GM21717 (cell line): ENCODE measurements around the gene CCDC9.
A peak's percentile ranks its signal among the peaks of the same experiment; 100 is the strongest.
"Not testable (repeated sequence)": the region's sequence is repeated elsewhere in the genome, so short reads cannot be mapped to it uniquely, and the experiment has no call there.

ENCODE experiments used
- ATAC-seq: cut with Tn5 transposase; IDR thresholded peaks from one replicate; pipeline ENCODE4 v1.9.1; 2021; ENCODE audit warnings: mild to moderate bottlenecking, moderate library complexity; ENCODE audit not compliant: unreplicated experiment

The CCDC9 gene

GRCh38 chr19:47231215-47232054 is 24.9 kb upstream of the CCDC9 start:
- ATAC-seq = peak; percentile 25

- ATAC-seq = no peak
Measured at GRCh38 chr19:47232422-47233211, 23.7 kb upstream of the CCDC9 start.

GRCh38 chr19:47236072-47236675 is 20.2 kb upstream of the CCDC9 start:
- no peak for ATAC-seq

GRCh38 chr19:47239152-47239551 is 17.2 kb upstream of the CCDC9 start:
- ATAC-seq = no peak

- ATAC-seq = no peak
Measured at GRCh38 chr19:47239610-47240296, 16.6 kb upstream of the CCDC9 start.

GRCh38 chr19:47240556-47240955 is 15.8 kb upstream of the CCDC9 start:
- ATAC-seq = no peak

GRCh38 chr19:47240996-47241918 is 15.1 kb upstream of the CCDC9 start:
- ATAC-seq = no peak

GRCh38 chr19:47241919-47242577 is 14.3 kb upstream of the CCDC9 start:
- no peak for ATAC-seq

- no peak for ATAC-seq
Measured at GRCh38 chr19:47243364-47243775, 13.0 kb upstream of the CCDC9 start.

GRCh38 chr19:47243776-47244547 is 12.4 kb upstream of the CCDC9 start:
- no peak for ATAC-seq

GRCh38 chr19:47247308-47247990 is 8.9 kb upstream of the CCDC9 start:
- no peak for ATAC-seq

- ATAC-seq = not testable (repeated sequence)
Measured at GRCh38 chr19:47253016-47253415, 3.3 kb upstream of the CCDC9 start.

- no peak for ATAC-seq
Measured at GRCh38 chr19:47253467-47253881, 2.9 kb upstream of the CCDC9 start.

- no peak for ATAC-seq
Measured at GRCh38 chr19:47253970-47254369, 2.4 kb upstream of the CCDC9 start.

GRCh38 chr19:47256693-47257410 is 527 bp downstream of the CCDC9 start:
- peak; percentile 54 for ATAC-seq

- ATAC-seq = no peak
Measured at GRCh38 chr19:47257411-47258169, 1.3 kb downstream of the CCDC9 start.

GRCh38 chr19:47258434-47258833 is 2.1 kb downstream of the CCDC9 start:
- ATAC-seq = no peak
